ENCODE results near the gene HHIP.

The HHIP gene

DNA sequence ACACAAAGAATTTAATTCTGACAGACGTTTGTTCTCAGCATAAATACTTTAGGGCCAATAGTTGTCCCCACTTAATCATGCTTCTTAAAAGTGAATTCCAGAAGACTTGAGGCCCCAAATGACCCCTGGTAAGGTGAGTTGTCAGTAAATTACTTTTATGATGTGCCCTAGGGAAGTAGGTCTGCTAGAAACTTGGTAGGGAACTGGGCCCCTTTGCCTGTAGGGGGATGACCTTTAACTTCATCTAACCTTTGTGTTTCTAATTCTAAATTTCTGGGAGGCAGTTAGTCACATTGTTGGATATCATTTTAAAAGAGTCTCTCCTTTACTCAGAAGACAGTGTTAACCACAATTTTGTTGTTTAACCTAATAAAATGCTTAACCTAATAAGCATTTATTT, 28.8 kb downstream of the HHIP start:
- Histone ChIP-seq H3K4me1 (ENCODE audit: insufficient read depth, low read length, severe bottlenecking) (no peaks in the 10 kb centered on the region), H3K27ac (ENCODE audit: low read depth, low read length, poor library complexity, severe bottlenecking) (no peak overlapping the region), H3K36me3 (ENCODE audit: insufficient read depth, low read length) (no peaks in the 10 kb centered on the region), H4K20me1 (ENCODE audit: insufficient read depth, low read length) (no peaks in the 10 kb centered on the region), H3F3A (ENCODE audit: insufficient read depth, low read length) (no peaks in the 10 kb centered on the region), H3K9me2 (ENCODE audit: low read depth, low read length) (no peaks in the 10 kb centered on the region), H3K9me3 (ENCODE audit: low read length) (no peaks in the 10 kb centered on the region), H3K79me2 (ENCODE audit: insufficient read depth, low read length) (no peaks in the 10 kb centered on the region), H3K27me3 (ENCODE audit: insufficient read depth, low read length) (no peaks in the 10 kb centered on the region), H3K4me3 (ENCODE audit: low read depth, low read length, poor library complexity, severe bottlenecking) (no peak overlapping the region), H2AFZ (ENCODE audit: low read length) (no peak overlapping the region), H3K9ac (ENCODE audit: low read length) (no peak overlapping the region), H3K4me2 (ENCODE audit: low read length) (no peak overlapping the region)
- TF ChIP-seq, protein P1, sequence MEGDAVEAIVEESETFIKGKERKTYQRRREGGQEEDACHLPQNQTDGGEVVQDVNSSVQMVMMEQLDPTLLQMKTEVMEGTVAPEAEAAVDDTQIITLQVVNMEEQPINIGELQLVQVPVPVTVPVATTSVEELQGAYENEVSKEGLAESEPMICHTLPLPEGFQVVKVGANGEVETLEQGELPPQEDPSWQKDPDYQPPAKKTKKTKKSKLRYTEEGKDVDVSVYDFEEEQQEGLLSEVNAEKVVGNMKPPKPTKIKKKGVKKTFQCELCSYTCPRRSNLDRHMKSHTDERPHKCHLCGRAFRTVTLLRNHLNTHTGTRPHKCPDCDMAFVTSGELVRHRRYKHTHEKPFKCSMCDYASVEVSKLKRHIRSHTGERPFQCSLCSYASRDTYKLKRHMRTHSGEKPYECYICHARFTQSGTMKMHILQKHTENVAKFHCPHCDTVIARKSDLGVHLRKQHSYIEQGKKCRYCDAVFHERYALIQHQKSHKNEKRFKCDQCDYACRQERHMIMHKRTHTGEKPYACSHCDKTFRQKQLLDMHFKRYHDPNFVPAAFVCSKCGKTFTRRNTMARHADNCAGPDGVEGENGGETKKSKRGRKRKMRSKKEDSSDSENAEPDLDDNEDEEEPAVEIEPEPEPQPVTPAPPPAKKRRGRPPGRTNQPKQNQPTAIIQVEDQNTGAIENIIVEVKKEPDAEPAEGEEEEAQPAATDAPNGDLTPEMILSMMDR (IDR thresholded peaks at IDR 0.05; ENCODE audit: low read length) = no peak
- no peak for TF ChIP-seq EZH2 (IDR thresholded peaks at IDR 0.05; ENCODE audit: borderline replicate concordance, low read length)

DNA sequence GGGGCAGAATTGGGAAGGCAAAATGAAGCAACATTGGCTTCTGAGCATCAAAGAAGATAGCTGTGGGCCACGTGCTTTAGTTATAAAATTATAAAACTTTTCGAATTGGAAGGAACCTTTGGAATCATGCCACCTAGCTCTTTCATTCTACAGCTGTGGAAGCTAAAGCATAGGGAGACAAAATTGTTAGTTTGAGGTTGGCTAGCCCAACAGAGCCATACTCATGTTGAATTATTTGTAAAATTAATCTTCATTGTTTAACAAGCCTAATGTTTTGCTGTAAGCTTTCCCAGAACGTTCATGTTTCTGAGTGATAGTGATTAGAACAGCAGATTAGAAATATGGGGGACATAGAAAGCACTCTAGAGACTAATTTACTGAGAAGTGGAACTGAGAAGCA, 35.9 kb downstream of the HHIP start:
- Histone ChIP-seq H3K4me1 (ENCODE audit: insufficient read depth, low read length, severe bottlenecking) (no peaks in the 10 kb centered on the region), H3F3A (ENCODE audit: insufficient read depth, low read length) (no peaks in the 10 kb centered on the region), H3K9me2 (ENCODE audit: low read depth, low read length) (no peaks in the 10 kb centered on the region), H3K79me2 (ENCODE audit: insufficient read depth, low read length) (no peaks in the 10 kb centered on the region), H3K9ac (ENCODE audit: low read length) (no peak overlapping the region), H3K4me3 (ENCODE audit: low read depth, low read length, poor library complexity, severe bottlenecking) (no peak overlapping the region), H3K27me3 (ENCODE audit: insufficient read depth, low read length) (no peaks in the 10 kb centered on the region), H4K20me1 (ENCODE audit: insufficient read depth, low read length) (no peaks in the 10 kb centered on the region), H3K9me3 (ENCODE audit: low read length) (no peaks in the 10 kb centered on the region), H3K36me3 (ENCODE audit: insufficient read depth, low read length) (no peaks in the 10 kb centered on the region), H3K4me2 (ENCODE audit: low read length) (no peak overlapping the region), H3K27ac (ENCODE audit: low read depth, low read length, poor library complexity, severe bottlenecking) (no peak overlapping the region), H2AFZ (ENCODE audit: low read length) (no peak overlapping the region)
- TF ChIP-seq, protein P1 (IDR thresholded peaks at IDR 0.05; ENCODE audit: low read length) = no peak
- TF ChIP-seq EZH2 (IDR thresholded peaks at IDR 0.05; ENCODE audit: borderline replicate concordance, low read length) = no peak

- no peaks in the 10 kb centered on the region for H3K36me3 ChIP-seq (ENCODE audit: insufficient read depth, low read length)
- H3K9ac ChIP-seq (ENCODE audit: low read length) = no peak overlapping the region
- no peaks in the 10 kb centered on the region for H3K4me1 ChIP-seq (ENCODE audit: insufficient read depth, low read length, severe bottlenecking)
- H3K9me3 ChIP-seq (ENCODE audit: low read length) = no peaks in the 10 kb centered on the region
- no peak for TF ChIP-seq EZH2 (IDR thresholded peaks at IDR 0.05; ENCODE audit: borderline replicate concordance, low read length)
- TF ChIP-seq, protein P1 (IDR thresholded peaks at IDR 0.05; ENCODE audit: low read length) = no peak
- H4K20me1 ChIP-seq (ENCODE audit: insufficient read depth, low read length) = no peaks in the 10 kb centered on the region
- H3F3A ChIP-seq (ENCODE audit: insufficient read depth, low read length) = no peaks in the 10 kb centered on the region
- H3K9me2 ChIP-seq (ENCODE audit: low read depth, low read length) = no peaks in the 10 kb centered on the region; the same call in 1 of the 2 replicates
- H3K4me3 ChIP-seq (ENCODE audit: low read depth, low read length, poor library complexity, severe bottlenecking) = no peak overlapping the region
- no peak overlapping the region for H3K4me2 ChIP-seq (ENCODE audit: low read length)
- no peaks in the 10 kb centered on the region for H3K27me3 ChIP-seq (ENCODE audit: insufficient read depth, low read length)
- H3K79me2 ChIP-seq (ENCODE audit: insufficient read depth, low read length) = no peaks in the 10 kb centered on the region
- no peak overlapping the region for H3K27ac ChIP-seq (ENCODE audit: low read depth, low read length, poor library complexity, severe bottlenecking)
- no peak overlapping the region for H2AFZ ChIP-seq (ENCODE audit: low read length)
These were observed 37.6 kb downstream of the HHIP start for GRCh38 chr4:144683516-144683915.
